ENCODE data around the gene APOE.
"Not testable (repeated sequence)": the region's sequence is repeated elsewhere in the genome, so short reads cannot be mapped to it uniquely, and the experiment has no call there.

Gene APOE

DNA sequence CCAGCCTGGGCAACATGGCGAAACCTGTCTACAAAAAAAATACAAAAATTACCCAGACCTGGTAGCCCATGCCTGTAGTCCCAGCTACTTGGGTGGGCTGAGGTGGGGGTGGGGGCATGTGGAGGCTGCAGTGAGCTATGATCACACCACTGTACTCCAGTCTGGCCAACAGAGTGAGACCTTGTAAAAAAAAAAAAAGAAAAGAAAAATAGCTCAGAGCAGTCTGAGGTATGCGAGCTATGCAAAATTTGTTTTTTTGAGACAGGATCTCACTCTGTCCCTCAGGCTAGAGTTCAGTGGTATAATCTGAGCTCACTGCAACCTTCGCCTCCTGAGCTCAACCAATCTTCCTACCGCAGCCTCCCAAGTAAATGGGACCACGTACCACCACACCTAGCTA, 21.7 kb upstream of the APOE start:
- in situ Hi-C loops (cut with HindIII; ENCODE audit: low sequenced_read_pairs), result no loop called here

DNA sequence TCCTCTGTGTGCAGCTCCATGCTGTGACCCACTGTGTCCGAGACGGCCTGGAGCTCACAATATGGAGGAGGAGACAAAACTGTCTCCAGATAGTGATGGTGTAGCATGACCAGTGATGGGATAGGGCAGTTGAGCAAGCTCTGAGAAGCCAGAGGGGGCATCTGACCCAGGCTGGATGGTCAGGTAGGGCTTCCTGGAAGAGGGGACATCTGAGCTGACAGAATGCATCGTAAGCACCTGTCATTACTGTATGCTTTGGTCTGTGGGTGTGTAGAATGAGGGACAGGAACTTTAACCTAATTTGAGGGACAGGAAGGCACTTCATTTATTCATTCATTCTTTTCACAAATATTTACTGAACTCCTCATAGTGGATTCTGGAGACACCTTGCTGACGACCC, 21.0 kb upstream of the APOE start:
- in situ Hi-C loops (cut with HindIII; ENCODE audit: low sequenced_read_pairs), result no loop called here

DNA sequence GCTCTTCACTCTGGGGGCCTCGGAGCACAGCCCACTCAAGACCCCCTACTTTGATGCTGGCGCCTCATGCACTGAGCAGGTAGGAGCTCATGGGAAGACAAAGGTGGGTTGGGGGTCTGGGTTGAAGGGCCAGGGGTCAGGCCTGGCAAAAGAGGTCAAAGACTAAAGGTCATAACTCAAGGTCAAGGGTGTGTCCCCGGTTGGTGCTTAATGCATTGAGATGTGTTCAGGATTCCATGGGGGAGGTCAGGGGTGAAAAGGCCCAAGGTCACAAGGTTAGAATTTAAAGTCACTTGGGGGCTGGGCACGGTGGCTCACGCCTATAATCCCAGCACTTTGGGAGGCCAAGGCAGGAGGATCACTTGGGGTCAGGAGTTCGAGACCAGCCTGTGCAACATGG, 19.5 kb upstream of the APOE start:
- in situ Hi-C loops (cut with HindIII; ENCODE audit: low sequenced_read_pairs), result no loop called here

DNA sequence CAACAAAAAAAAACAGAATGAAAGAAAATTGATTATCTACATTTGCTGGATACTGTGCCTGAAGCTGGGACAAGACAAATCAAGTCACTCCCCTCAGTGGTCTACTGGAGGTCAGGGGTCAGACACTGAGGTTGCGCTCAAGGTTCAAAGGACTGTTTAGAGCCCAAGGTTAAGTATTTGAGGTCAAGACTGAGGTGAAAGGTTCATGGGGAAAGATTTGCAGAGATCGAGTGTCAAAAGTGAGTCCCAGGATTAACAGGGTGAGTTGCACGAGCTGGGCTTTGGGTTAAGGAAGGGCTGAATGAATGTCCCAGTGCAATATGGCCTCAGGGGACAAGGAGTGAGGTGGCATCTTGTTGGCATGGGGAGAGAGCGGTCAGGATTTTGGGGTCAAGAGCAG, 17.9 kb upstream of the APOE start:
- in situ Hi-C loops (cut with HindIII; ENCODE audit: low sequenced_read_pairs), result no loop called here

DNA sequence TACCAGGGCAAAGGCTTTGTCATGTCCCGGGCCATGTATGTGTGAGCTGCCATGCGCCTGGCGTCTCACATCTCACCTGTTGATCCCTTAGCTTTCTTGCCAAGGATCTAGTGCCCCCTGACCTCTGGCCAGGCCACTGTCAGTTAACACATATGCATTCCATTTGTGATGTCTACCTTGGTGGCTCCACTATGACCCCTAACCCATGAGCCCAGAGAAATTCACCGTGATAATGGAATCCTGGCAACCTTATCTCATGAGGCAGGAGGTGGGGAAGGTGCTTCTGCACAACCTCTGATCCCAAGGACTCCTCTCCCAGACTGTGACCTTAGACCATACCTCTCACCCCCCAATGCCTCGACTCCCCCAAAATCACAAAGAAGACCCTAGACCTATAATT, 17.3 kb upstream of the APOE start:
- in situ Hi-C loops (cut with HindIII; ENCODE audit: low sequenced_read_pairs), result not testable (repeated sequence)

DNA sequence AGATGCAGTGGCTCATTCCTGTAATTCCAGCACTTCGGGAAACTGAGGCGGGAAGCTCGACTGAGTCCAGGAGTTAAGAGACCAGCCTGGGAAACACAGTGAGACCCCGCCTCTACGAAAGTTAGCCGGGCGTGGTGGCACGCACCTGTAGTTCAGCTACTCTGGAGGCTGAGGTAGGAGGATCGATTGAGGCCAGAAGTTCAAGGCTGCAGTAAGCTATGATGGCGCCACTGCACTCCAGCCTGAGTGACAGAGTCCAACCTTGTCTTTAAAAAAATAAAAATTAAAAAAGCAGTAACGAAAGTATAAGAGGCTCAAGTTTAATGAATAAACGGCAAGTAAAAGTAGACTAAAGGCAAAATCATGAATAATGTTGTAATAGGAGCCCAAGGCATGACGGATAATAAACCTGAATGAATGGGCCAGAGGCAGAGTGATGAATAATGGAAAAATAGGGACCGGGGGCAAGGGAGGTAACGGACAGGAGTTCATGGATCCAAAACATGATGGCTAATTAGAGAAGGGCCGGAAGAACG, 15.7 kb upstream of the APOE start:
- in situ Hi-C loops (cut with HindIII; ENCODE audit: low sequenced_read_pairs), result no loop called here

DNA sequence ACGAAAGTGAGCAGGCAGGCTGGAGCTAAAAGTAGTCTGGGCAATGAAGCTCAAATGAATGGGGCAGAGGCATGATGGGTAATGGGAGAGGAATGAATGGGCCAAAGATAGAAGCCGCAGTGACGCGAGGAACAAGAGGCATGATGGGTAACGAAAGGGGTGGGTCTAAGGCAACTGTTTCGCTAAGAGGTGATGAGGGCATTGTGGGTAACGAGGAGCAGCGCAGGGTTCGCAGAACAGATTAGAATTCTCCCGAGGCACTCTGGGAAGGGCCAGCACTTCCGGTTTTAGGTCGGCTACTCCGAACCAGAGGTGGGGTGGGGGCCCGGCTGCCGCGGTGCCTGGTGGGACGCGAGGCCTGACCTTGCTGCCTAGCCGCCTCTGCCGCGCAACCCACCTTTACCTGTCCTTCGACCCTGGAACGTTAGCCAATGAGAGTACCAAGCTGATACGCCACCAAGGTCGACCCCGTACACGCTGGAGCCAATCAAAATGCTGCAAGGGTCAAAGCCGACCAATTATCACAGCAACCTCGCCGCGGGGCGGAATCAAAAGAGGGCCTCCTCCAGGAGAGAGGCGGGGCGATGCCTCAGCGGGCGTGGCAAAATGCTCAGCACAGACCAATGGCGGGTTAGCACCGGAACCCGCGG, 15.1 kb upstream of the APOE start:
- in situ Hi-C loops (cut with HindIII; ENCODE audit: low sequenced_read_pairs), result no loop called here

DNA sequence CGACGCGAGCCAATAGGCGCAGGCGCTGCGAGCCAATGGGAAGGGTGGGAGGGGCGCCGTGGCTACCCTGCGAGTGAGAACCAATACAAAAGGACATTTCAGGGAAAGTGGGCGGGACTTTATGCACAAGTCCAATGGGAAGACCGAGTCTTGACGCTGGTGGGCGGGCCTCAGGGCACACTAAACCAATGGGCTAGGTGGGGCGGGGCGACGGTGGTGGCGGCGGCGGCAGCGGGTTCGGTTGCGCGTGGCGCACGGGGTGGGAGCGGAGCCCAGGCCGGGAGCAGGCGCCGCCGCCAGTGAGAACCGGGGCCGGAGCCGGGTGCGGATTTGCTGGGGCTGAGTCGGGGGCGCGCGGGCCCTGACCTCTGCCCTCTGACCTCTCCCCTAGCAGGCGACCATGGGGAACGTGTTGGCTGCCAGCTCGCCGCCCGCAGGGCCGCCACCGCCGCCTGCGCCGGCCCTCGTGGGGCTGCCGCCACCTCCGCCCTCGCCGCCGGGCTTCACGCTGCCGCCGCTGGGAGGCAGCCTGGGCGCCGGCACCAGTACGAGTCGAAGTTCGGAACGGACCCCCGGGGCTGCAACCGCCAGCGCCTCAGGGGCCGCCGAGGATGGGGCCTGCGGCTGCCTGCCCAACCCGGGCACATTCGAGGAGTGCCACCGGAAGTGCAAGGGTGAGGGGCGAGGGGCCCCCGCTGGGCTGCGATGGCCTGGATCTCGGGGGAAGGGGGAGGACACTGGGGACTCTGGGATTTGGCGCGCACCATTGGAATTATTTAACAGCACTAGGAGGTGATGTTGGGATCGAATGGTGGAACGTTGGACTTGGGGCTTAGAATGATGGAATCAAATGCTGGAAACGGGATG, 14.3 kb upstream of the APOE start, which contains the start of gene TOMM40:
TSS of gene TOMM40 (plus strand) at position 239 of the 867 bp plus-strand sequence. CDS start at position 401, 162 bp downstream.
- in situ Hi-C loops (cut with HindIII; ENCODE audit: low sequenced_read_pairs), result no loop called here

DNA sequence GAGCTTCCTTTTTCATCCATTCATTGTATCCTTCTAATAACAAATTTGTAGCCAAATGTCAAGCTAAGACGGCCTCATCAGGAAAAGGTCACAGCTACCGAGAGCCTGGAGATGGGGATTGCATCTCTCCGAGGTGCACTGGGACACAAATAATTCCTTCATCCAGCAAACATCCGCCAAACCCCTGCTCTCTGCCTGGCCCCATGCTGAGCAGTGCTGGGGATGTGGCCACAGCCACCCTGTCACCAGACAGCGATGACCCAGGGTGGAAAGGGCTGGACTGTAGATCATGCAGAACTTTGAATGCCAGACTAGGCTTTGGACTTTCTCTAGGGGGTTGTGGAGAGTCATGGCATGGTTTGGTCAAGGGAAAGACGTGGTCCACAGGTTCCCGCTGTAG, 12.7 kb upstream of the APOE start:
- in situ Hi-C loops (cut with HindIII; ENCODE audit: low sequenced_read_pairs), result no loop called here

DNA sequence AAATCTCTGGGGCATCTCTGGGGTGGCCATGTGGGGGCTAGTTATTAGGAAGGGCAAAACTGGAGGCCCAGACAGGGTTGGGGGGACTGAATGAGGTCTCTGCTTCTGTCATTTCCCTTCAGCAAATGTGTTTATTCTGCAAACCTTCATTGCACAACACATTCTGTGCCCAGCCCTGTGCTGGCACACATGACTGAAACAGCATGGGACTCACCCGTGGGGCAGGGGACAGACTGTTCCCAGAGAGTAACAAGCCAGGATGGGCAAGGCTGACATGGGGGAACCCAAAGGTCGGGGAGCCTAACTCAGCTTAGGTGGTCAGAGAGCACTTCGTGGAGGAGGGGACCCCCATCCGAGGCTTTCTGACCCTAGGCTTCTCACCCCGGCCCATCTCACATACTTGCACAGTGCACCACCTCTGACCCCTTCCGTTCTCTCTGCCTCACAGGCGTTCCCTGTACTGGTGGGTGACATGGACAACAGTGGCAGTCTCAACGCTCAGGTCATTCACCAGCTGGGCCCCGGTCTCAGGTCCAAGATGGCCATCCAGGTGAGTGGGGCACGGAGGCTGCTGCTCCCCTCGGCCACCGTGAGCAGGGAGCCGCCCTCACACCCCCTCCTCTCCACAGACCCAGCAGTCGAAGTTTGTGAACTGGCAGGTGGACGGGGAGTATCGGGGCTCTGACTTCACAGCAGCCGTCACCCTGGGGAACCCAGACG, 12.1 kb upstream of the APOE start:
- in situ Hi-C loops (cut with HindIII; ENCODE audit: low sequenced_read_pairs), result no loop called here

DNA sequence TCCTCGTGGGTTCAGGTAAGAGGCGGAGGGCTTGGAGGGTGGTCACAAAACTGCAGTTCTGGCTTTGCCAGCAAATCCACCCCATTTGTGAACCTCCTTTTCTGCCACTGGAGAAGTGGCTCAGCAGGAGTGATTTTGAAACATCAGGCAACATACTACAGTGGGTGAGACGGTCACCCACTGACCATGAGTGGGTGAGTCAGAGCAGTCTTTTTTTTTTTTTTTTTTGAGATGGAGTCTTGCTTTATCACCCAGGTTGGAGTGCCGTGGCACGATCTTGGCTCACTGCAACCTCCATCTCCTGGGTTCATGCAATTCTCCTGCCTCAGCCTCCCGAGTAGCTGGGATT, 11.6 kb upstream of the APOE start:
- in situ Hi-C loops (cut with HindIII; ENCODE audit: low sequenced_read_pairs), result no loop called here

DNA sequence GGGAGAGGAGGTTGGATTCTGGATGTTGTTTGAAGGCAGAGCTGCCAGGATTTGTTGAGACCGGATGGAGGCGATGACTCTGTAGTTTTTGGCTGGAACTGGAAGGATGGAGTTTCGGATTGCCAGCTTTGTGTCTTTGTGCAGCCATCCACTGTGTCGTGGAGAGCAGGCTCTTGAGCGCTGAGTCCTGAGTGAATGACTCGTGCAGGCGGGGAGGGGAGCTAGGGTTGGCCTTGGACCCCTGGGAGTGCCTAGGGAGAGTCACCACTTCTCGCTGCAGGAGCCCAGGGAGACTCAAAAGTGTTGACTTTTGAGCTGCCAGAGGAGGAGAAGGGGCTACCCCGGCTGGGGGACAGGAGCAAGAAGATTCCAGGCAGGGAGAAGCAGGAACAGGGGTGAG, 10.7 kb upstream of the APOE start:
- in situ Hi-C loops (cut with HindIII; ENCODE audit: low sequenced_read_pairs), result no loop called here

DNA sequence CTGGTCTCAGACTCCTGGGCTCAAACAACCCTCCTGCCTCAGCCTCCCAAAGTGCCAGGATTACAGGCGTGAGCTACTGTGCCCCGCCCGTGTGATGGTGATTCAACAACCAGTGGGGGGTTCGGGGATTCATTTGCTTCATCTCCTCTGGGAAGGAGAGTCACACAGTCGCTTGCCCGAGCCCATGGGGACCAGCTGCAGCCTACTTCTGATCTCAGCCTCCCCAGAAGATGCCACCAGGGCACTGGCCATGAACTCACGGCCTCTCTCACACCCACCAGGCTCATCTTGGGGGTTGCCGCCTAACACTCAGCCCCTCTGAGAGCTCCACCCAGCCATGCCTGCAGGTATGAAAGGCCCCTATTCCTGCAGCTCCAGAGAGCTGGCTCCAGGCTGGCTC, 7.8 kb upstream of the APOE start:
- in situ Hi-C loops (cut with HindIII; ENCODE audit: low sequenced_read_pairs), result no loop called here

DNA sequence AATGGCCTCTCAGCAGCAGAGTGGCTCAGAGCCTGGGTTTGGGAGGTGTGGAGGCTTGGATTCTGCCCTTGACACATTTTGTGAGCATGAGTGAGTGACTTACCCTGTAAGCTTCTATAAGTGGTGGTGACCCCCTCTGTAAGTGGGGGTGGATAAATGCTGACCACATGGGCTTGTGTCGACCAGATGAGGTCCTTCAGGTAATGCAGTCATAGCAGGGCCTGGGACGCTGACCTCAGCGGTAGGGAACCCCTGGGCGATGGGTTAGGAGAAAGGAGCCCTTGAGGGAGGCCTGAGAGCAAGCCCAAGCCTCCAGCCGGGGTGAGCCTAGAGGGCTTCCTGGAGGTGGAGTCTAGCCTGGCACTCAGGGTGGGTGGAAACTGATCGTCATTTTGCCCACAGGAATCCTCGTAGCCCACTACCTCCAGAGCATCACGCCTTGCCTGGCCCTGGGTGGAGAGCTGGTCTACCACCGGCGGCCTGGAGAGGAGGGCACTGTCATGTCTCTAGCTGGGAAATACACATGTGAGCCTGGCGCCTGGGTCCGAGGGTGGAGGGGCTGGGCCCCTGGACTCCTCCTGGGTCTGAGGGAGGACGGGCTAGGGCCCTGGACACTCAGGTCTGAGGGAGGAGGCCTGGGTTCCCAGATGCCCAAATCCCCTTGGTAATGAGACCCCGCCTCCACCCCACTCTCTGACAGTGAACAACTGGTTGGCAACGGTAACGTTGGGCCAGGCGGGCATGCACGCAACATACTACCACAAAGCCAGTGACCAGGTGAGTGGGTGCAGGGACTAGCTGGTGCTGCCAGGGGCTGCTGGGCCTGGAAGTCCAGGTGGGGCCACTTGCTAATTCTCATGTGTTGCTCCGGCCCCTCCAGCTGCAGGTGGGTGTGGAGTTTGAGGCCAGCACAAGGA, 5.0 kb upstream of the APOE start:
- in situ Hi-C loops (cut with HindIII; ENCODE audit: low sequenced_read_pairs), result no loop called here

DNA sequence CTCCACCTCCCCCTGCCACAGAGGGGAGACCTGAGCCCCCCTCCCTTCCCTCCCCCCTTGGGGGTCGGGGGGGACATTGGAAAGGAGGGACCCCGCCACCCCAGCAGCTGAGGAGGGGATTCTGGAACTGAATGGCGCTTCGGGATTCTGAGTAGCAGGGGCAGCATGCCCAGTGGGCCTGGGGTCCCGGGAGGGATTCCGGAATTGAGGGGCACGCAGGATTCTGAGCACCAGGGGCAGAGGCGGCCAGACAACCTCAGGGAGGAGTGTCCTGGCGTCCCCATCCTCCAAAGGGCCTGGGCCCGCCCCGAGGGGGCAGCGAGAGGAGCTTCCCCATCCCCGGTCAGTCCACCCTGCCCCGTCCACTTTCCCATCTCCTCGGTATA, 2.4 kb upstream of the APOE start:
- in situ Hi-C loops (cut with HindIII; ENCODE audit: low sequenced_read_pairs), result no loop called here

DNA sequence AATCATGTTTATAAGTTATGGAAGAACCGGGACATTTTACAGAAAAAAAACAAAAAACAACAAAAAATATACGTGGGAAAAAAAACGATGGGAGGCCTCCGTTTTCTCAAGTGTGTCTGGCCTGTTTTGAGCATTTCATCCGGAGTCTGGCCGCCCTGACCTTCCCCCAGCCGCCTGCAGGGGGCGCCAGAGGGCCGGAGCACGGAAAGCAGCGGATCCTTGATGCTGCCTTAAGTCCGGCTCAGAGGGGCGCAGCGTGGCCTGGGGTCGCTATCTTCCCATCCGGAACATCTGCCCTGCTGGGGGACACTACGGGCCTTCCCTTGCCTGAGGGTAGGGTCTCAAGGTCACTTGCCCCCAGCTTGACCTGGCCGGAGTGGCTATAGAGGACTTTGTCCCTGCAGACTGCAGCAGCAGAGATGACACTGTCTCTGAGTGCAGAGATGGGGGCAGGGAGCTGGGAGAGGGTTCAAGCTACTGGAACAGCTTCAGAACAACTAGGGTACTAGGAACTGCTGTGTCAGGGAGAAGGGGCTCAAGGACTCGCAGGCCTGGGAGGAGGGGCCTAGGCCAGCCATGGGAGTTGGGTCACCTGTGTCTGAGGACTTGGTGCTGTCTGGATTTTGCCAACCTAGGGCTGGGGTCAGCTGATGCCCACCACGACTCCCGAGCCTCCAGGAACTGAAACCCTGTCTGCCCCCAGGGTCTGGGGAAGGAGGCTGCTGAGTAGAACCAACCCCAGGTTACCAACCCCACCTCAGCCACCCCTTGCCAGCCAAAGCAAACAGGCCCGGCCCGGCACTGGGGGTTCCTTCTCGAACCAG, 1.8 kb upstream of the APOE start:
- in situ Hi-C loops (cut with HindIII; ENCODE audit: low sequenced_read_pairs), result no loop called here

DNA sequence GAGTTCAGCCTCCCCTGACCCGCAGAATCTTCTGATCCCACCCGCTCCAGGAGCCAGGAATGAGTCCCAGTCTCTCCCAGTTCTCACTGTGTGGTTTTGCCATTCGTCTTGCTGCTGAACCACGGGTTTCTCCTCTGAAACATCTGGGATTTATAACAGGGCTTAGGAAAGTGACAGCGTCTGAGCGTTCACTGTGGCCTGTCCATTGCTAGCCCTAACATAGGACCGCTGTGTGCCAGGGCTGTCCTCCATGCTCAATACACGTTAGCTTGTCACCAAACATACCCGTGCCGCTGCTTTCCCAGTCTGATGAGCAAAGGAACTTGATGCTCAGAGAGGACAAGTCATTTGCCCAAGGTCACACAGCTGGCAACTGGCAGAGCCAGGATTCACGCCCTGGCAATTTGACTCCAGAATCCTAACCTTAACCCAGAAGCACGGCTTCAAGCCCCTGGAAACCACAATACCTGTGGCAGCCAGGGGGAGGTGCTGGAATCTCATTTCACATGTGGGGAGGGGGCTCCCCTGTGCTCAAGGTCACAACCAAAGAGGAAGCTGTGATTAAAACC, 1.1 kb upstream of the APOE start:
- in situ Hi-C loops (cut with HindIII; ENCODE audit: low sequenced_read_pairs), result no loop called here

DNA sequence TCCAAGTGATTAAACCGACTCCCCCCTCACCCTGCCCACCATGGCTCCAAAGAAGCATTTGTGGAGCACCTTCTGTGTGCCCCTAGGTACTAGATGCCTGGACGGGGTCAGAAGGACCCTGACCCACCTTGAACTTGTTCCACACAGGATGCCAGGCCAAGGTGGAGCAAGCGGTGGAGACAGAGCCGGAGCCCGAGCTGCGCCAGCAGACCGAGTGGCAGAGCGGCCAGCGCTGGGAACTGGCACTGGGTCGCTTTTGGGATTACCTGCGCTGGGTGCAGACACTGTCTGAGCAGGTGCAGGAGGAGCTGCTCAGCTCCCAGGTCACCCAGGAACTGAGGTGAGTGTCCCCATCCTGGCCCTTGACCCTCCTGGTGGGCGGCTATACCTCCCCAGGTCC, 2.0 kb downstream of the APOE start:
- in situ Hi-C loops (cut with HindIII; ENCODE audit: low sequenced_read_pairs), result no loop called here

DNA sequence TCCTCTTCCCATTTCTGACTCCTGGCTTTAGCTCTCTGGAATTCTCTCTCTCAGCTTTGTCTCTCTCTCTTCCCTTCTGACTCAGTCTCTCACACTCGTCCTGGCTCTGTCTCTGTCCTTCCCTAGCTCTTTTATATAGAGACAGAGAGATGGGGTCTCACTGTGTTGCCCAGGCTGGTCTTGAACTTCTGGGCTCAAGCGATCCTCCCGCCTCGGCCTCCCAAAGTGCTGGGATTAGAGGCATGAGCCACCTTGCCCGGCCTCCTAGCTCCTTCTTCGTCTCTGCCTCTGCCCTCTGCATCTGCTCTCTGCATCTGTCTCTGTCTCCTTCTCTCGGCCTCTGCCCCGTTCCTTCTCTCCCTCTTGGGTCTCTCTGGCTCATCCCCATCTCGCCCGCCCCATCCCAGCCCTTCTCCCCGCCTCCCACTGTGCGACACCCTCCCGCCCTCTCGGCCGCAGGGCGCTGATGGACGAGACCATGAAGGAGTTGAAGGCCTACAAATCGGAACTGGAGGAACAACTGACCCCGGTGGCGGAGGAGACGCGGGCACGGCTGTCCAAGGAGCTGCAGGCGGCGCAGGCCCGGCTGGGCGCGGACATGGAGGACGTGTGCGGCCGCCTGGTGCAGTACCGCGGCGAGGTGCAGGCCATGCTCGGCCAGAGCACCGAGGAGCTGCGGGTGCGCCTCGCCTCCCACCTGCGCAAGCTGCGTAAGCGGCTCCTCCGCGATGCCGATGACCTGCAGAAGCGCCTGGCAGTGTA, 2.7 kb downstream of the APOE start:
- in situ Hi-C loops (cut with HindIII; ENCODE audit: low sequenced_read_pairs), result no loop called here
